ENCODE results near the gene GJC2.

The GJC2 gene

DNA sequence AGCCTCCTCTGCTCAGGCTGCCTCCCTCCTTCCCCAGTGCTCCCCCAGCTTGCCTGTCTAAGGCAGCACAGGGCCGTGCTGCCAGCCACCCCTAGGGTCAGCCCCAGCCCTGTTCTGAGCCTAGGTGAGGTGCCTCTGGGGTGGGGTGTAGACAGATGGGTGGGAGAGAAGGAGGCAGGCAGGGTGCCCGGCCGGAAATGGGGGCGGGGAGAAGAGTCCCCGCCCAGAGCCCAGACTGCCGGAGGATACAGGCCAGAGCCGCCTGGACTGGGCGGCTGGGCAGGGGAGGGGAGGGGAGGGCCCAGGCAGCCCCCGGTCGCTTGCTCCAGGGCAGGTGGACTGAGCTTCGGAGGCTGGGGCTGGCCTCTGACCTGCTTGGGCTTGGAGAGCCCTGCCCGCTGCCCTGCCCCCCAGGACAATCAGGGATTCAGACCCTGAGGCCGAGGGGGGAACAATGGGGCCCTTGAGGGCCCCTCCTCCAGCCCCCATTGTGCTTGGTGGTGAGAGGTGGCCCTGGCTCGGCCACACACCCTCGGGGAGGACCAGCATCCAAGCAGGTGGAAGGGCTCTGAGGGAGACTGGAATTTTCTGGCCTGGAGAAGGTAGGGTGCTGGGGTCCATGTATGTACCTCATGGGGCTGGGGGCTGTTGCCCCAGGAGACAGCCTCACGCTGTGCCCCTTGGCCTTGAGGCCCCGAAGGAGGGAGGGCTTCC lies at the start of gene GJC2:
Gene GJC2 (plus strand): TSS at position 525 of the 714 bp plus-strand sequence. CDS start 7,829 bp downstream, outside the sequence.
- no peak for TF ChIP-seq SP1 (IDR thresholded peaks at IDR 0.05)
- TF ChIP-seq FOXA1 (IDR thresholded peaks at IDR 0.05): no peak
- no peak for TF ChIP-seq ELF4 (IDR thresholded peaks at IDR 0.05)
- TF ChIP-seq HDGF (IDR thresholded peaks at IDR 0.05; ENCODE audit: borderline replicate concordance): no peak
- TF ChIP-seq FOXM1 (IDR thresholded peaks at IDR 0.05; ENCODE audit: borderline replicate concordance): no peak
- no peak for TF ChIP-seq TARDBP (IDR thresholded peaks at IDR 0.05)
- TF ChIP-seq ZNF384 (IDR thresholded peaks at IDR 0.05): no peak
- TF ChIP-seq LEF1 (IDR thresholded peaks at IDR 0.05; ENCODE audit: borderline replicate concordance): no peak
- TF ChIP-seq FOXK2 (IDR thresholded peaks at IDR 0.05): no peak
- no peak for TF ChIP-seq CTBP1 (IDR thresholded peaks at IDR 0.05; ENCODE audit: borderline replicate concordance)
- TF ChIP-seq, protein P1, sequence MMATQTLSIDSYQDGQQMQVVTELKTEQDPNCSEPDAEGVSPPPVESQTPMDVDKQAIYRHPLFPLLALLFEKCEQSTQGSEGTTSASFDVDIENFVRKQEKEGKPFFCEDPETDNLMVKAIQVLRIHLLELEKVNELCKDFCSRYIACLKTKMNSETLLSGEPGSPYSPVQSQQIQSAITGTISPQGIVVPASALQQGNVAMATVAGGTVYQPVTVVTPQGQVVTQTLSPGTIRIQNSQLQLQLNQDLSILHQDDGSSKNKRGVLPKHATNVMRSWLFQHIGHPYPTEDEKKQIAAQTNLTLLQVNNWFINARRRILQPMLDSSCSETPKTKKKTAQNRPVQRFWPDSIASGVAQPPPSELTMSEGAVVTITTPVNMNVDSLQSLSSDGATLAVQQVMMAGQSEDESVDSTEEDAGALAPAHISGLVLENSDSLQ (IDR thresholded peaks at IDR 0.05): no peak
- no peak for TF ChIP-seq ARNT (IDR thresholded peaks at IDR 0.05)
- no peak for TF ChIP-seq BHLHE40 (IDR thresholded peaks at IDR 0.05; ENCODE audit: borderline replicate concordance)
- no peak for TF ChIP-seq SUZ12 (IDR thresholded peaks at IDR 0.05)
- TF ChIP-seq L3MBTL2 (conservative IDR thresholded peaks at IDR 0.05): no peak
- CTCF ChIA-PET: no interaction called here
- POLR2A ChIA-PET: interaction anchor here (0.9 to 7.2 kb wide), 2 partner anchors 9 to 15 kb away, joined by 4 to 55 read pairs; partner anchors contain the start of genes GUK1 and IBA57
- DNase-seq (ENCODE audit: extremely low spot score): no peak

DNA sequence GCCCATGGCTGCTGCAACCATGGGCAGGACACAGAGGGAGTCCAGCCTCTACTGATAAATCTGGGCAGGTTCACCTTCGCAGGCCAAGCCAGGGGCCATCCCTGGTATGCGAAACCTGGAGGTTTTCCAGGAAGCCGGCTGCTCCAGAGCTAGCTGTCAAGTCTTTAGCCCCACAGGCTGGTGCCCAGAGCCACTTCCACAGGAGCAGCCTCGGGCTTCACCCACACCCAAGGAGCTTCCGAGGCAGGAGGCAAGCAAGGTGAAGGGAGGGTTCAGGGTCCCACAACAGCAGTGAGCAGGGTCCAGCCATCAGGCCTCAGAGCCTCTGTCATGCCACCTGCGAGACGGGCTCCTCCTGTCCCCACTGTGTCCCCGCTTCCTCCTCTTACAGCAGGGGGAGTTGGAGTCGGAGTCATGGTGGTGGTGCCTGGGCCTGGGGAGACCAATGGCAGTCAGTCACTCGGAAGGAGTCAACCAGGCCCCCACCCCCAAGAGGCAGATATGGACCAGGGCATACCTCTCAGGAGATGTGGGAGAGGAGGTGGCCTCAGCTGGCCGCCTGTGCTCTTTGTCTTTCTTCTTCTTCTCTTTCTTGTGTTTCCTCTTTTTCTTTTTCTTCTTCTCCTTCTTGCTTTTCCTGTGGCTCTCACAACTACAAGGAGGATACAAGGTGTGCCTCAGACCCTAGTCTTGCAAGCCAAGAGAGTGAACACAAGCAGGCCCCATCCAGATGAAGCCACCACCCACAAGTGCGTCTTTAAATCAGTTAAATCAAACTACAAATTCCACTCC lies 48.7 kb upstream of the GJC2 start:
- no peak for DNase-seq (ENCODE audit: extremely low spot score)
- CTCF ChIA-PET: no interaction called here
- TF ChIP-seq HDGF (IDR thresholded peaks at IDR 0.05; ENCODE audit: borderline replicate concordance) (0 out of 2 replicates have a peak, but pooled peaks have one; percentile 86), CTBP1 (IDR thresholded peaks at IDR 0.05; ENCODE audit: borderline replicate concordance) (no peak)
- POLR2A ChIA-PET: interaction anchor here (1.2 to 4.9 kb wide), 4 partner anchors 11 to 27 kb away, joined by 3 to 23 read pairs (median 4); partner anchors contain the start of gene ARF1

DNA sequence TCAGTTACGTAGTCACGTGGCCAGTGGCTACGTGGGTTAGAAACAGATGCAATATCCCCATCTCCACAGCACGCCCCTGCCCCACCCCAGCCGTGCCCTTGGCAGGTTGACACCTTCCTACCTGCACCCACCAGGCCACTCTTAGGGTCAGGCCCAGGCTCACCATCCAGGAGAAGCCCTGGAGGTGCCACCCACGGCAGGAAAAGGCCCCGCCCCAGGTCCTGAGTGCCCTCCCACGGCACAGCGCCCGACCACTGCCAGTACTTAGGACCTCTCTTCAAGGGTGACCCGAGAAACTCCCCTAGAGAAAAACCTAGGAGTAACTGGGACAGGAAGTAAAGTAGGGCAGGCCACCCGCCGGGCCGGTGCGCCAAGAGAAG lies 48.1 kb upstream of the GJC2 start:
- TF ChIP-seq NFRKB (IDR thresholded peaks at IDR 0.05) (no peak), BHLHE40 (IDR thresholded peaks at IDR 0.05; ENCODE audit: borderline replicate concordance) (no peak), FOXA1 (IDR thresholded peaks at IDR 0.05) (no peak), SUZ12 (IDR thresholded peaks at IDR 0.05) (no peak), FOXK2 (IDR thresholded peaks at IDR 0.05) (no peak), TARDBP (IDR thresholded peaks at IDR 0.05) (no peak), L3MBTL2 (conservative IDR thresholded peaks at IDR 0.05) (no peak), ELF4 (IDR thresholded peaks at IDR 0.05) (no peak), FOXM1 (IDR thresholded peaks at IDR 0.05; ENCODE audit: borderline replicate concordance) (no peak), ZNF384 (IDR thresholded peaks at IDR 0.05) (no peak), CTBP1 (IDR thresholded peaks at IDR 0.05; ENCODE audit: borderline replicate concordance) (no peak), LEF1 (IDR thresholded peaks at IDR 0.05; ENCODE audit: borderline replicate concordance) (no peak)
- no peak for DNase-seq (ENCODE audit: extremely low spot score)
- CTCF ChIA-PET: no interaction called here
- POLR2A ChIA-PET: interaction anchor here (1.2 to 4.9 kb wide), 3 partner anchors 11 to 20 kb away, joined by 3 to 23 read pairs (median 4); partner anchors contain the start of gene ARF1

DNA sequence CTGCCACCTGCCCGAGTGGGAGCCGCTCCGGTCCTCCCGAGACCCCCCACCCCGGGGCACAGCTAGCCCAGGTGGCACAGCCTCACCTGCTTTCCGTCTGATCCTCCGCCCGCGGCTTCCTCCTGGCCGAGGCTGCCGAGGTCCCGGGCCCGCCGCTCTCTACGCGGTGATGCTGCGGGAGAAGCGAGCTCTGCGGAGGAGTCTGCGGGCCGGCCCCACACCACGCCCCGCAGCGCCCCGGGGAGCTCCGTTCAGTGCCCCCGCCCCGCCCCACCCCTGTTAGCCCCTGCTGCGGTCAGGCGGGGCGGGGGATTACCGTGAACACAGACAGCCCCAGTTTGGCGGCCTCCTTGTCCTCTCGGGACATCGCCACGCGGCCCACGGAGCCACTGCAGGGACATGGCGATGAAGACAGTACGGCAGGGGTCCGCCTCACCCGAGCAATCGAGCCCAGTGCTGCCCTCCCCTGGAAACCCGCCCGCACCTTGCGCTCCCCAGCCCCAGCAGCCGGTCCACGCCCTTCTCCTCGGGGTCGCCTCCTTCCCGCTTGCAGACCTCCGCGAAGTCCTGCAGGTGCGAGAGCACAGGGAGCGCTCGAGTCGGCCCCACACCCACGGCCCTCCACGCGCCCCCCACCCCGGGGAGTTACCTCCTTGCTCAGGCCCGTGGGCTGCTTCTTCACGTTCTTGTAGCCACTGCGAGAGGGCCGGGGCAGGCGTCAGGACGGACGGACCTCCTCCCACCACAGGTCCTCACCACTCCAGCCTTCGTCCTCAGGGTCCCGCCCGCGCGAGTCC lies 47.5 kb upstream of the GJC2 start:
- peak; percentile 77 for DNase-seq (ENCODE audit: extremely low spot score)
- peak; percentile 49; the same call in 1 of the 2 replicates for TF ChIP-seq HDGF (IDR thresholded peaks at IDR 0.05; ENCODE audit: borderline replicate concordance)
- no peak for TF ChIP-seq FOXA1 (IDR thresholded peaks at IDR 0.05)
- no peak for TF ChIP-seq SP1 (IDR thresholded peaks at IDR 0.05)
- no peak for TF ChIP-seq SUZ12 (IDR thresholded peaks at IDR 0.05)
- no peak for TF ChIP-seq CTBP1 (IDR thresholded peaks at IDR 0.05; ENCODE audit: borderline replicate concordance)
- TF ChIP-seq ARNT (IDR thresholded peaks at IDR 0.05): no peak
- TF ChIP-seq L3MBTL2 (conservative IDR thresholded peaks at IDR 0.05): peak; percentile 38
- no peak for TF ChIP-seq NFRKB (IDR thresholded peaks at IDR 0.05)
- peak; percentile 7; the same call in 1 of the 2 replicates for TF ChIP-seq TARDBP (IDR thresholded peaks at IDR 0.05)
- TF ChIP-seq ZNF384 (IDR thresholded peaks at IDR 0.05): no peak
- CTCF ChIA-PET: no interaction called here
- POLR2A ChIA-PET: interaction anchor here (1.2 to 4.9 kb wide), 3 partner anchors 10 to 20 kb away, joined by 3 to 23 read pairs (median 4); partner anchors contain the start of gene ARF1

DNA sequence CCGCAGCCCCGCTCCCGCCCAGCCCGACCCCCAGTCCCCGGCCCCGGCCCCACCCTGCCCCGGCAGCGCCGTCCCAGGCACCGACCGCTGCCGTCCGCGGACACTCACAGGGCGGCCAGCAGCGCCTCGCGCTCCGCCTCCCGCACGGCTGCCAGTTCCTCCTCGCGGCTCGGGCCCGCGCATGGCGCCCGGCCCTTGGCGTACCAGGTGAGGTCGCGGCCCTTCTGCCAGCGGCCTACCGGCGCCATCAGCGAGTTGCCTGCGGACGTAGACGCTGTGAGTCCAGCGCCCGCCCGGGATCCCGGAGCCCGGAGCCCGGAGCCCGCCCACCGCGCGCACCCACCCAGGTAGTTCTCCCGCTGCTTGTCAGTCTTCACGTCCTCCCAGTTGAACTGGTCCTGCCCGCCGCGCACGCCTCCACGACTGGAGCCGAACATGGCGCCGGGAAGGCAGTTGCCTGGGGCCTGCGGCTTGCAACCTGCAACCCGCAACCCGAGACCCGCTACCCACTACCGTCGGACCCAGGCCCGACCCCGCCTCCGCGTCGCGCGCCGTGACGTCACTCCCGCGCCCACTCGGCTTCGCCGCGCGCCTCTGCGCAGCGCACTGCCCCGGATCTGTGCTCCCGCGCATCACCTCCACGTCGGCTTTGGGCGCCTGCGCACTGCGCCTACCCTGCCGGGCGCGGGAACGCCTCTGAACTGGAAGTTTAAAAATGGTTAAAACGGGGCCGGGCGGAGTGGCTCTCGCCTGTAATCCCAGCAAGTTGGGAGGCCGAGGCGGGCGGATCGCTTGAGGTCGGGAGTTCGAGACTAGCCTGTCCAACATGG lies 46.7 kb upstream of the GJC2 start, which contains the start of gene C1orf35:
Gene C1orf35 (minus strand): TSS at position 535 of the 830 bp plus-strand sequence. CDS start 98 bp downstream, at position 437.
- ChIA-PET CTCF (no interaction called here), POLR2A (no interaction called here)
- DNase-seq (ENCODE audit: extremely low spot score): peak; percentile 99
- TF ChIP-seq SP1 (IDR thresholded peaks at IDR 0.05) (no peak), ELF4 (IDR thresholded peaks at IDR 0.05) (no peak), L3MBTL2 (conservative IDR thresholded peaks at IDR 0.05) (peak; percentile 98), HDGF (IDR thresholded peaks at IDR 0.05; ENCODE audit: borderline replicate concordance) (0 out of 2 replicates have a peak, but pooled peaks have one; percentile 28), CTBP1 (IDR thresholded peaks at IDR 0.05; ENCODE audit: borderline replicate concordance) (no peak; the same call in 1 of the 2 replicates), SUZ12 (IDR thresholded peaks at IDR 0.05) (no peak), ARNT (IDR thresholded peaks at IDR 0.05) (no peak), FOXM1 (IDR thresholded peaks at IDR 0.05; ENCODE audit: borderline replicate concordance) (no peak), FOXA1 (IDR thresholded peaks at IDR 0.05) (no peak), BHLHE40 (IDR thresholded peaks at IDR 0.05; ENCODE audit: borderline replicate concordance) (no peak), LEF1 (IDR thresholded peaks at IDR 0.05; ENCODE audit: borderline replicate concordance) (no peak), ZNF384 (IDR thresholded peaks at IDR 0.05) (no peak), TARDBP (IDR thresholded peaks at IDR 0.05) (no peak), NFRKB (IDR thresholded peaks at IDR 0.05) (no peak), FOXK2 (IDR thresholded peaks at IDR 0.05) (no peak)
- TF ChIP-seq, protein P1 (IDR thresholded peaks at IDR 0.05): no peak

Data from HEK293T (cell line).